T47D (cell line): ENCODE data around the gene ZNF506.
"Not testable (repeated sequence)": the region's sequence is repeated elsewhere in the genome, so short reads cannot be mapped to it uniquely, and the experiment has no call there.

ENCODE experiments used
- DNase-seq, 2 experiments: peaks; one replicate each; pipeline versions ENCODE4 v3.0.0 to v3.0.0-alpha.2; 2011 to 2012; ENCODE audit warnings: low read depth in 1 of 2, low spot score in 1 of 2
- JUND ChIP-seq: IDR thresholded peaks from 2 replicates; pipeline ENCODE4 v1.6.1; 2012; ENCODE audit warnings: low read depth
- in situ Hi-C: cut with HindIII; loops from 2 replicates; pipeline ENCODE4 v1.10.0; 2016; ENCODE audit warnings: low sequenced_read_pairs, low pct_unique_long_range_greater_than_20kb

ZNF506 gene

GRCh38 chr19:19774354-19775033, 47.1 kb downstream of the ZNF506 start:
- in situ Hi-C loops = no loop called here
- TF ChIP-seq JUND = no peak
- no peak for DNase-seq

- in situ Hi-C loops, DNase-seq: not testable (repeated sequence)
Observed at GRCh38 chr19:19771963-19772362, 49.6 kb downstream of the ZNF506 start.

- DNase-seq, in situ Hi-C loops: not testable (repeated sequence)
Observed at GRCh38 chr19:19769971-19770370, 51.6 kb downstream of the ZNF506 start.

- DNase-seq = no peak
- no peak for TF ChIP-seq JUND
- in situ Hi-C loops = no loop called here
Observed at GRCh38 chr19:19758164-19758563, 63.4 kb downstream of the ZNF506 start.

GRCh38 chr19:19752760-19753403, 68.7 kb downstream of the ZNF506 start:
- DNase-seq = no peak
- TF ChIP-seq JUND = no peak
- in situ Hi-C loops = no loop called here

GRCh38 chr19:19751846-19752245, 69.7 kb downstream of the ZNF506 start:
- DNase-seq = no peak
- in situ Hi-C loops = no loop called here
- TF ChIP-seq JUND = no peak

GRCh38 chr19:19750842-19751790, 70.4 kb downstream of the ZNF506 start:
- TF ChIP-seq JUND = no peak
- in situ Hi-C loops = no loop called here
- no peak for DNase-seq

GRCh38 chr19:19749908-19750841, 71.4 kb downstream of the ZNF506 start:
- no peak for DNase-seq
- in situ Hi-C loops = no loop called here
- no peak for TF ChIP-seq JUND

GRCh38 chr19:19749117-19749907, 72.2 kb downstream of the ZNF506 start:
- in situ Hi-C loops = no loop called here
- no peak for TF ChIP-seq JUND
- DNase-seq = no peak

GRCh38 chr19:19748249-19748938, 73.2 kb downstream of the ZNF506 start:
- no peak for TF ChIP-seq JUND
- in situ Hi-C loops = no loop called here
- no peak for DNase-seq
